GM18951 (cell line): Measurements from ENCODE around the gene COL16A1.

ENCODE experiments used
- POLR2A ChIP-seq: IDR thresholded peaks from 4 replicates; pipeline ENCODE4 v1.6.1; 2011; ENCODE audit warnings: mild to moderate bottlenecking; ENCODE audit not compliant: insufficient read length, insufficient read depth; ENCODE audit errors: extremely low read depth
- in situ Hi-C: fragments of 300-500 bp; cut with MboI; formaldehyde crosslinking; loops from one replicate; pipeline ENCODE4 v1.12.0; 2022; ENCODE audit warnings: low sequenced_read_pairs, mixed read lengths, inconsistent platforms; ENCODE audit not compliant: unreplicated experiment

The COL16A1 gene

DNA sequence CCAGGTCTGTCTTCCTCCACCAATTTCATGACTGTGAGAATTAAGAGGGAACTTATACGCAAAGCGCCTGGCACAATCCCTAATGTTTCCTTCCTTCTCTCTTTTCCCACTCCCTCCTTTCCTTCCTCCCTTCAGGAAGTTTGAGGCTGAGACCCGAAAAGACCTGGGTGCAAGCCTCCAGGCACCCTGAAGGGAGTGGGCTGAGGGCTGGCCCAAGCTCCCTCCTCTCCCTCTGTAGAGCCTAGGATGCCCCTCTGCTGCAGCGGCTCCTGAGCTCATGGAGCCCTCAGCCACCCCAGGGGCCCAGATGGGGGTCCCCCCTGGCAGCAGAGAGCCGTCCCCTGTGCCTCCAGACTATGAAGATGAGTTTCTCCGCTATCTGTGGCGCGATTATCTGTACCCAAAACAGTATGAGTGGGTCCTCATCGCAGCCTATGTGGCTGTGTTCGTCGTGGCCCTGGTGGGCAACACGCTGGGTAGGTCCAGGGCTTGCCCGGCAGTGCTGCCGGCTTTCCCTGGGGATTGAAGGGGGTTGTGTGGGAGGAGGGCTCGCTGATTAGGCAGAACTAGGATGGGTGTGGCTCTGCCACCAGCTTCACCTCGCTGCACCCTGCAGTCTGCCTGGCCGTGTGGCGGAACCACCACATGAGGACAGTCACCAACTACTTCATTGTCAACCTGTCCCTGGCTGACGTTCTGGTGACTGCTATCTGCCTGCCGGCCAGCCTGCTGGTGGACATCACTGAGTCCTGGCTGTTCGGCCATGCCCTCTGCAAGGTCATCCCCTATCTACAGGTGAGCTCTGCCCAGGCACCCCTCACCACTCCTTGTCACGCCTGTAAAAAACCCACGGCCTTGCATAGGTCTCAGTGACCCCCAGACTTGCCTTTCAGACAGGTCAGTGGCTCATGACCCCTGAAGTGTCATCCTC lies 84.6 kb downstream of the COL16A1 start:
- in situ Hi-C loops = loop anchor here (10.0 kb wide), 1 partner anchor 54 kb away; no protein-coding TSS in a partner anchor
- no peak for TF ChIP-seq POLR2A

- no peak for TF ChIP-seq POLR2A
- in situ Hi-C loops = loop anchor here (10.0 kb wide), 1 partner anchor 53 kb away; no protein-coding TSS in a partner anchor
These were observed 85.7 kb downstream of the COL16A1 start for GRCh38 chr1:31617916-31618746.

GRCh38 chr1:31617218-31617915 lies 86.5 kb downstream of the COL16A1 start, which contains the start of gene HCRTR1:
TSS of gene HCRTR1 (plus strand) at chr1:31617689. CDS start at chr1:31619193, 1,504 bp downstream.
- TF ChIP-seq POLR2A = no peak
- in situ Hi-C loops = loop anchor here (10.0 kb wide), 1 partner anchor 53 kb away; no protein-coding TSS in a partner anchor

DNA sequence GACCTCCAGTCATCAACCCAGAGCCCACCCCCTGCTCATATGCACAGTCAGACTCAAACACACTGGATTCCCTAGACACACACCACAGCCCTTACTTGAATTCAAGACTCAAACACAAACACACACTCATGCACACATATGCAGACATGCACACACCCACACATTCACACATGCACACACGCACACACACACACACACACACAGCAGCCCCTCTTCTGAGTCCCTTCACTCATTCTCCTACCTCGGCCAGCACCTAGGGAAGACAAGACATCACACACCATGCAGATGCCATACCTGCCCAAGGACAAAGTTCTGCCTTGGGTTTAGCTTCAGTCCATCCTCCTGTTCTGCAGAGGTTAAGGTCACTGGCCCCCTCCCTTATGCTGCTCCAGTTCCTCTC lies 87.9 kb downstream of the COL16A1 start:
- in situ Hi-C loops = loop anchor here (10.0 kb wide), 1 partner anchor 51 kb away; no protein-coding TSS in a partner anchor
- no peak for TF ChIP-seq POLR2A

- in situ Hi-C loops = loop anchor here (10.0 kb wide), 1 partner anchor 51 kb away; no protein-coding TSS in a partner anchor
- TF ChIP-seq POLR2A = no peak
These were observed 88.4 kb downstream of the COL16A1 start for GRCh38 chr1:31615414-31615813.

- in situ Hi-C loops = loop anchor here (10.0 kb wide), 1 partner anchor 50 kb away; no protein-coding TSS in a partner anchor
- TF ChIP-seq POLR2A = no peak
These were observed 89.3 kb downstream of the COL16A1 start for GRCh38 chr1:31614414-31615005.

GRCh38 chr1:31609514-31610118 lies 94.2 kb downstream of the COL16A1 start:
- no peak for TF ChIP-seq POLR2A
- in situ Hi-C loops = loop anchor here (10.0 kb wide), 1 partner anchor 45 kb away; no protein-coding TSS in a partner anchor

GRCh38 chr1:31607360-31607759 lies 96.5 kb downstream of the COL16A1 start:
- TF ChIP-seq POLR2A = no peak
- in situ Hi-C loops = no loop called here

- no peak for TF ChIP-seq POLR2A
- in situ Hi-C loops = no loop called here
These were observed 97.8 kb downstream of the COL16A1 start for GRCh38 chr1:31605908-31606427.
